ENCODE data around the gene RASSF1. TPM values are rescaled to one million over a fixed set of nuclear protein-coding genes. Genes with fewer than 3 reads are reported as not detected.

Gene RASSF1
- total and polyA plus RNA-seq, 2 donors from 2014 or later, result 19.1 to 28.9 TPM

DNA sequence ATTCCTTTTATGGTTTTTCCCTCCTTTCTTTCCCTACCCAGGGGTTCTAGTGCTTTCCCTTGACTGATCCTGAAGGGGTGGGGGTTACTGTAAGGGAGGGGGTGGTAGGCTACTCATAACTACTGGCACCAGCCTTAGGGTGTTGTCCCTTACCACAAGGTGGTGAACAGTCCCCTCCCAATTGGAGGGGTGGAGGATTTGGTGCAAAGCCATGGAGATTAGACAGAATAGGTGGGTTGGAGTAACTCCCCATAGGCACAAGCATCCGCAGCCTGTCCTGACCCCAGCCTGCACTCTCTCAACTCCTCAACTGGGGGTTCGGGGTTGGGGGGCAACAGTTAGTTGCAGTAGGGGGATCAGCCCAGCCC, 15.5 kb downstream of the RASSF1 start:
- no peak for FAIRE-seq

DNA sequence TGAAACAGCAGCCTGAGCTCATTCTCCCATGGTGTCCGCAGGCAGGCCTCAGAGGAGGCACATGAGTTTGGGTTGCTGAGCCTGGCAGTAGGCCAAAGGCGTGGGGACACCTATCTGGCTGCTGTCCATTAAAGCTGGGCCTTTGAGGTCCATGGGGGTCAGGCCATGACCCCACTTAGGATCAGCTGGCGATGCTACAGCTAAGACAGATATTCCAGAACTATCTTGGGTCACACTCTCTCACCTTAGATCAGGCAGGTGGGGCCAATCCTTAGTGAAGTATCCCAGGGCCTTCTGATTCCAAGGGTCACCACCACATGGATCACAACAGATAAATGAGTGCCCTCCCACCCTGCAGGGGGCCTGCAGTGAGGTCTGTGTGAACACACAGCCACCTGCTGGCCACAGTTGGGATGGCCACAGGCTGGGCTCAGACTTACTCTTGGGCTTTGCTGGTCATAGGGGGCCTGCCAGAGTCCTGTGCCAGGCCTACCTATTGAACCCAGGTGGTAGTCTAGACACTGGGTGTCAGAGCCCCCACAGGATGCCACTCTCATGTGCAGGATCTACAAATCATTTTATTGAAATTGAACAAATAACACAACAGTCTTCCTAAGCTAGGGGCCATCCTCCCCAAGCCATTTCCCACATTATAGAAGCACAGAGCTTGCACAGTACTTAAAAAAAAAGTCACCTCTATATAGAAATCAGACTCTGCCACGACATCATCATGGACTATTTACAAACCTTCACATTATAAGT, 16.1 kb downstream of the RASSF1 start:
- TF ChIP-seq, protein P1, sequence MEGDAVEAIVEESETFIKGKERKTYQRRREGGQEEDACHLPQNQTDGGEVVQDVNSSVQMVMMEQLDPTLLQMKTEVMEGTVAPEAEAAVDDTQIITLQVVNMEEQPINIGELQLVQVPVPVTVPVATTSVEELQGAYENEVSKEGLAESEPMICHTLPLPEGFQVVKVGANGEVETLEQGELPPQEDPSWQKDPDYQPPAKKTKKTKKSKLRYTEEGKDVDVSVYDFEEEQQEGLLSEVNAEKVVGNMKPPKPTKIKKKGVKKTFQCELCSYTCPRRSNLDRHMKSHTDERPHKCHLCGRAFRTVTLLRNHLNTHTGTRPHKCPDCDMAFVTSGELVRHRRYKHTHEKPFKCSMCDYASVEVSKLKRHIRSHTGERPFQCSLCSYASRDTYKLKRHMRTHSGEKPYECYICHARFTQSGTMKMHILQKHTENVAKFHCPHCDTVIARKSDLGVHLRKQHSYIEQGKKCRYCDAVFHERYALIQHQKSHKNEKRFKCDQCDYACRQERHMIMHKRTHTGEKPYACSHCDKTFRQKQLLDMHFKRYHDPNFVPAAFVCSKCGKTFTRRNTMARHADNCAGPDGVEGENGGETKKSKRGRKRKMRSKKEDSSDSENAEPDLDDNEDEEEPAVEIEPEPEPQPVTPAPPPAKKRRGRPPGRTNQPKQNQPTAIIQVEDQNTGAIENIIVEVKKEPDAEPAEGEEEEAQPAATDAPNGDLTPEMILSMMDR (IDR thresholded peaks at IDR 0.05; ENCODE audit: borderline replicate concordance, extremely low read depth, insufficient read depth), result peak; percentile 87
- Histone ChIP-seq H3K9me3 (ENCODE audit: control insufficient read depth in 2 of 3, insufficient read depth in 1 of 3, low read length in 3 of 3) (no peaks in the 10 kb centered on the region), H3K4me3 (ENCODE audit: low read length in 3 of 3) (peak overlapping the region in 1 of 3 donors; percentile 25), H3K4me1 (ENCODE audit: control insufficient read depth in 2 of 3, insufficient read depth in 2 of 3, low read depth in 1 of 3, low read length in 3 of 3) (peaks cover 3 to 40% (median 25%) of the 10 kb centered on the region in 3 donors), H3K27me3 (ENCODE audit: control insufficient read depth, insufficient read depth, low read length) (no peaks in the 10 kb centered on the region), H3K36me3 (ENCODE audit: control insufficient read depth in 2 of 3, insufficient read depth in 3 of 3, low read length in 3 of 3) (peaks cover 0 to 14% (median 8%) of the 10 kb centered on the region in 3 donors), H3K9ac (ENCODE audit: low read length in 3 of 3) (peak overlapping the region in 1 of 3 donors; percentile 38), H3K27ac (ENCODE audit: low read depth in 2 of 2, low read length in 2 of 2) (peak overlapping the region; percentile 70 to 73)
- DNase-seq, result peak in 4 of 5 donors; percentile 62 to 86 (median 76)
- FAIRE-seq, result no peak
- intact Hi-C loops (cut with DNase I), result no loop called here

More for the DNA sequence above, 15.5 kb downstream of the RASSF1 start:
- Histone ChIP-seq H3K36me3 (ENCODE audit: control insufficient read depth in 2 of 3, insufficient read depth in 3 of 3, low read length in 3 of 3) (peaks cover 3 to 20% (median 6%) of the 10 kb centered on the region in 3 donors), H3K27me3 (ENCODE audit: control insufficient read depth, insufficient read depth, low read length) (no peaks in the 10 kb centered on the region), H3K4me3 (ENCODE audit: low read length in 3 of 3) (no peak overlapping the region), H3K9ac (ENCODE audit: low read length in 3 of 3) (no peak overlapping the region), H3K9me3 (ENCODE audit: control insufficient read depth in 2 of 3, insufficient read depth in 1 of 3, low read length in 3 of 3) (no peaks in the 10 kb centered on the region), H3K4me1 (ENCODE audit: control insufficient read depth in 2 of 3, insufficient read depth in 2 of 3, low read depth in 1 of 3, low read length in 3 of 3) (peaks cover under 1 to 35% (median 19%) of the 10 kb centered on the region in 3 donors), H3K27ac (ENCODE audit: low read depth in 2 of 2, low read length in 2 of 2) (no peak overlapping the region)
- DNase-seq, result no peak
- TF ChIP-seq, protein P1 (IDR thresholded peaks at IDR 0.05; ENCODE audit: borderline replicate concordance, extremely low read depth, insufficient read depth), result no peak
- intact Hi-C loops (cut with DNase I), result no loop called here

DNA sequence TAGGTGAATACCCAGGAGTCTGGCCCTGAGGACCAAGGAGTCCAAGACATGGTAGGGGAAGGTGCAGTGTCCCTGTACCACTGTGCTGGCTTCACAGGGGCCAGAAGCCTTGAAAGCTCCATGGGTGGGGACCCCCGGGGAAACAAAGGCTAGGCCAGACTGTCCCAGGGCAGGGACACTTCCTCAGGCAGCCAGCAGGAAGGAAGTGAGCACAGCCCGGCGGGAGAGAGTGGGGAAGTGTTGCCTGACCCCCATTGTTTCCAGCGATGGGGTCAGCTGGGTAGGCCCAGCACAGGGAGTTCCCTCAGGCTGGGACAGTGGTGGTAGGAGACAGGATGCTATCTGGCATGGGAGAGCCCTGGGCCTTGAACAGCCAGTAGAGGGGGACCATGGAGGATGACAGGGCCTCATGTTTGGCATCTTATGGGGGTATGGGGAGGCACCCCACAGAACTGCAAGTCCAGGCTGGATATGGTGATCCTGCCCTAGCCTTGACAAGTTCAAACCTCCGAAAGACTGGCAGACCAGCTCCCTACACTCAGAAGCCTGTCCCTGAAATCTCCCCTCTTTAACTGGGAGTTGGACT, 16.9 kb downstream of the RASSF1 start:
- FAIRE-seq, result no peak
- intact Hi-C loops (cut with DNase I), result no loop called here
- DNase-seq, result peak in 1 of 5 donors; percentile 63
- Histone ChIP-seq H3K4me3 (ENCODE audit: low read length in 3 of 3) (peak overlapping the region in 1 of 3 donors; percentile 25), H3K36me3 (ENCODE audit: control insufficient read depth in 2 of 3, insufficient read depth in 3 of 3, low read length in 3 of 3) (peaks cover 3 to 15% (median 12%) of the 10 kb centered on the region in 3 donors), H3K27me3 (ENCODE audit: control insufficient read depth, insufficient read depth, low read length) (no peaks in the 10 kb centered on the region), H3K9me3 (ENCODE audit: control insufficient read depth in 2 of 3, insufficient read depth in 1 of 3, low read length in 3 of 3) (no peaks in the 10 kb centered on the region), H3K27ac (ENCODE audit: low read depth in 2 of 2, low read length in 2 of 2) (peak overlapping the region; percentile 86 to 87), H3K4me1 (ENCODE audit: control insufficient read depth in 2 of 3, insufficient read depth in 2 of 3, low read depth in 1 of 3, low read length in 3 of 3) (peaks cover 3 to 46% (median 31%) of the 10 kb centered on the region in 3 donors), H3K9ac (ENCODE audit: low read length in 3 of 3) (peak overlapping the region in 1 of 3 donors; percentile 38)
- TF ChIP-seq, protein P1 (IDR thresholded peaks at IDR 0.05; ENCODE audit: borderline replicate concordance, extremely low read depth, insufficient read depth), result no peak

Measured in kidney (tissue), 14 donors.